ENCODE data around the gene TRERF1.

TRERF1 gene

DNA sequence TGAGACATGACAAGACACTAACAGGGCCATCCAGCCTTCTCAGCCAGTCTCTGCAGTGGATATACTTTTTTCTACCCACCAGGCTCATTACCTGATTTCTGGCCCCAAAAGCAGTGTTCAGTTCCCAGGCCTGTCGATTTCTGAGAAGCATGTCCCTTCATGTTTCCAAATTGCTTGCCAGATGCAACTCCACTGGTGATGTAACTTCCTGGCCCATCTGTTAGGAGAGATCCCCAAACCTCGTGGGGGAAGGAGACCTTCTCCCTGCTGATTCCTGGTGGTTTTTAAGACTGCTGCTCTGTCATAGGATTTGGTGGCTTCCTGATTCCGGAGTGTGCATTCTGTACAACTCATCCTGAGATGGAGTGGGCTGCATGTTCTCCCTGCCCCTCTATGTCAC lies 202.4 kb downstream of the TRERF1 start:
- DNase-seq (ENCODE audit: low read depth): no peak

DNA sequence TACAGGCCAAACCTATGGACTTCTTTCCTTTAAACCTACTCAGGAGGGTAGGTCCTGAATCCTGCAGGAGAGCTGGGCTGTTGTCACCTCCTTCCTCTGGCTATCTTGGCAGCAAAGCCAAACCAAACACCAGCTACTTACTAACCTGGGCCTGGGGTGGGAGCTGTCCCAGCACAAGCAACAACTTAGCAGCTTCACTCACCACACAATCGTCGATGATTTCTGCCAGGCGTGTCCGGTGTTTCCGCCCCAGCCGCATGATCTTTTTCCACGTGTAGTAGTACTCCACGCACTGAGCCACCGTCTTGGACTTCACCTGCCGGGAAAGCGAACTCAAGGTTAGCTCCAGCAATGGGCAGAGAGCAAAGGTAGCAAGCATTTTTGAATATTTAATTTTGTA lies 208.7 kb downstream of the TRERF1 start:
- DNase-seq (ENCODE audit: low read depth): no peak

DNA sequence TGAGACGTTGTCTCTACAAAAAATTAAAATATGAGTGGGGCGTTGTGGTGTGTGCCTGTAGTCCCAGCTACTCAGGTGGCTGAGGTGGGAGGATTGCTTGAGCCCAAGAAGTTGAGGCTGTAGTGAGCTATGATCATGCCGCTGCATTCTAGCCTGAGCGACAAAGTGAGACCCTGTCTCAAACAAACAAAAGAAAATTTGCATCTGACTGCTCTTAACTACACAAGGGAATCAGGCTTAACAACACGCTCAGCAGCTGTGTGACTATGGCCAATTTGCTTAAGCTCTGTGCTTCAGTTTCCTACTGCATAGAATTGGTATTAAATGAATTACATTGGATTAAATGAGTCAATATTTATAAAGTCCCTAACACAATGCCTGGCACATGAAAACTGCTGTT lies 209.8 kb downstream of the TRERF1 start:
- no peak for DNase-seq (ENCODE audit: low read depth)

GRCh38 chr6:42239736-42240375 lies 211.9 kb downstream of the TRERF1 start:
- DNase-seq (ENCODE audit: low read depth): no peak

DNA sequence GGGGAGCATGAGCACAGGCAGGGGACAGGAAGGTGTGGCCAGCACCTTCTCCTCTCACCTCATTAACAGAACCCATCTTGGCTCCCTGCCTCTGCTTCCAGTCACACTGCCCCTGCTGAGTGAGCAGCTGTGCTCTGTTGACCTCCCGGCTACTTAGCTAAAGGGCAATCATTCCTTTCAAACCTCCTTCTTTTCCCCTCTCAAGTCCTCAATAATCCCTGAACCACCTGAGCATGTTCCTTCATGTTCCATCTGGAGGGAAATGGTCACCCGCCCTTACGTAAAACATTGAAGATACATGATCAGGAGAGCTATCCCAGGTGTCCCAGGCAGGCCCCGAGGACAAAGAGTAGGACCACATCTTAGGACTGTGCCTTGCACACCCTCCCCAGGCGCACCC lies 212.4 kb downstream of the TRERF1 start:
- DNase-seq (ENCODE audit: low read depth): no peak

DNA sequence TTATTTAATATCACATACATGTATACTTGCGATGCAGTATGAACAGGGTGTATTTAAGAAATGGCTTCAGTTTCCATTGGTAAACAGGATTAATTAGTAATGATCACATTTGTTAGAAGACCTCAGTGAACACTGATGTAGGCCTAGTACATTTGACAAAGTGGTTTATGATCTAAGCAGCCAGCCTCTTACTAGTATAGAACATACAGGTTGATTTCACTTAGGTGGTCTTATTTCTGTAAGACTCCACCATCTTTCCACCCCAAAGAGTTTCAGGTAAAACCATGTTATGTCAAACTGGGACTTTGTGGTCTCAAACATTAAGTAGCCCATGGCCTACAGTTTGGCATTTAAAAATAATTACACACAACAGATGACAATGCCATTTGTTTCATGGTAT lies 213.9 kb downstream of the TRERF1 start:
- no peak for DNase-seq (ENCODE audit: low read depth)

DNA sequence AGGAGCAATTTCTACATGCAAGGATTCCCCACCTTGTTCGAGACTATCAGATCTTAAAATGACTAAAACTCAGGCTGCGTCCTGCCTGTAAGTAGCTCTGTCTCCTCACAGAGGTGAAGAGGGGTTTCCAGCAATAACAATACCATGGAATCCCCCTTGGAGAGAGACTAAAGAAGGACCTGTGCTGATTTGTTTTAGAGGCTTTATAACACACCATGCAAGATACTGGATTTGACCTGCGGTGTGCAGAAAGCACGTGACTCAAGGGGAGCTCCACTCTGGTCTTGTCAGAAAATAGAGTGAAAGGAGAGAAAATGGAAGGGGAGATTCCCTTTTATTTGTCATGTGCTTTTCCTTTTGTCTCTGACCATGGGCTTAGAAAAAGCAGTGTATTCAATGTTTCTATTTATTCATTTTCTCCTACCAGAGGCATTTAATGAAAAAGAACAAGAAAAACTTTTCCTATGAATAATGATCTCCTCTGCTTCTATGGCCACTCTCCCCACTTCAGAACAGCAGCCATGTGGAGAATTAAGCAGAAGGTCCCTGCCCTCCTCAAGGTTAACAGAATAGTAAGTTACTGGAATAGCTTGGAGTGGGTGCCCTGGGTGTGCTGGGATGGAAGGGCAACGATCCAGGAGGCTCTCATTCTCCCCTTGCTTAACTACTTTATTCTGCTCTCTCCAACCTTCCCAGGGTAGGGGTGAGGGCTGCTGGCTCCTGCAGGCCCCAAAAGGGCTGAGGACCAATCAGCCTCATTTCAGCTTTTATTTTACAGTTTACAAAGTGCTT lies 214.8 kb downstream of the TRERF1 start:
- DNase-seq (ENCODE audit: low read depth): no peak

- no peak for DNase-seq (ENCODE audit: low read depth)
Measured at GRCh38 chr6:42236030-42236429, 215.7 kb downstream of the TRERF1 start.

GRCh38 chr6:42232035-42232434 lies 219.7 kb downstream of the TRERF1 start:
- no peak for DNase-seq (ENCODE audit: low read depth)

DNA sequence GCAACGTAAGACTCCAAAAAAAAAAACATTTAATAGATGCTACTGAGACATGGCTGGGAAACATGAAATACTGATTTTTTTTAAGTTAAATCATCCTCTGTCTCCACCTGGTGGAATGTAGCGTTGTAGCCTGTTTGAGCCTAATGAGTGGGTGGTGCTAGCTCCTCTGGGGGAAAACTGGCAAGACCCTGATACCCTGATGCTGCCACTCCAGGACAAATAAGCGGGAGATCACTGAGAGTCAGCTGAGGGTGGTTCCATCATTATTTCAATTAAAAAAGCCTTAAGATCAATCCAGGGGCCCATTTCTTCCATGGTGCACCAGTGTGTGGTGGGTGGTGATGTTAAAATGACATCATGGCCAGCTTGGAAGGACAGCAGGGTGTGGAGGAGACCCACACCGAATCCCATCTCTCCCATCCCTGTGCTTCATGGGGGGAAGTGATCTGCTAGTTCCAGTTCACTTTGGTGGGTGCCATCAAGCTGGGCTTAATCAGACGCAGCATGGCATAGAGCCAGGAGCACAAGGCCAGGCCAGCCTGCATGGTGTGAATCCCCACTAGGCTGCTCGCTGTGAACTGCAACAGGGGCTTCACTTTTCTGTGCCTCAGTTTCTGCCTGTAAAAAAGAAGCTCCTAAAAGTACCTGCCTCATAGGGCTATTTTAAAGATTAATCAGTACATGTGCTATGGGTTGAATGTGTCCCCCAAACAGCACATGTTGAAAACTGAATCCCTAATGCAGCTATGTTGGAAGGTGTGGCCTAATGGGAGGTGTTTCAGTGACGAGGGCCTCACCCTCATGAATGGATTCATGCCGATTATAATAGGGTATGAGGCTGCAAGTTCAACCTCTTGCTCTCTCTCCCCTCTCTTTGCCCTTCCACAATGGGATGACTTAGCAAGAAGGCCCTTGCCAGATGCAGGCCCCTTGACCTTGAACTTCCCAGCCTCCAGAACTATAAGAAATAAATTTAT lies 221.1 kb downstream of the TRERF1 start:
- no peak for DNase-seq (ENCODE audit: low read depth)

DNA sequence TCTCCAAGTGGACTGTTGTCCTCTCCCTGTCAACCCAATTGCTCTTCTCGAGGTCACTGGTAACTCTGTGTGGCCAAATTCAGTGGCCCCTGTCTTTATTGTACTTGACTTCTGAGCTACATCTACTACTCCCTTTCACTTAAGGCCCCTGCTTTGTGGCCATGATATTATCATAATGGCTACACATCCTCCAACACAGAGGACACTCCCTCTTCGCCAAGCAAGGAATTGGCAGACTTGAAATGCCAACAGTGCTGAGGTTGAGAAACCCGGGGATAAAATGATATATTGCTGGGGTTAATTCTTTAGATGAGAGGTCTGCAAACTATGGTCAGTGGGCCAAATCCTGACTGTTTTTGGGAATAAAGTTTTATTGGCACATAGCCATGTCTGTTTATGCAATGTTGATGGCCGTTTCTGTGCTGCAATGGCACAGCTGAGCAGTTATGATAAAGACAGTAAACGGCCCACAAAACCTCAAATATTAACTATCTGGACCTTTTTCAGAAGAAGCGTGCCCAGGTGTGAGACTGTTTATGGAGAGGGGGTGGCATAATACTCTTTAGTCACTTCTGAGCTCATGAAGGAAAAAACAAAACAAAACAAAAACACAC lies 222.1 kb downstream of the TRERF1 start:
- DNase-seq (ENCODE audit: low read depth): no peak

DNA sequence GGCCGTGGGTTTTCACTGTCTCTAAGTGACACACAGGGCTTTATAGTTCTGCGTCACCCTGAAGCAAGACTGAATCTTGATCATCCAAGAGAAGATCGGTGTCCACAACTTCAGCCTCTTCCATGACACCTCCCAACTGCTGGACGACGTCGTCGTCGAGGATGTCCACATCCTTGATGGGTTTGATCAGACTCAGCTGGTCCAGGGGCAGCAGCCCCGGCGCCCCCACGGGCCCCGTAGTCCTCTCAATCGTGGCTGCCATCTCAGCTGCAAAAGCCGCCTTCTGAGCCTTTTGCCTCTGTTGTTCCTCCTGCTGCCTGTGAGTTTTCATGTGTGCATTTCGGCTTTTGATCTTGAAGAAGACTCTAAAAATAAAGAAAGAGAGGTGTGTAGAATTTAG lies 223.4 kb downstream of the TRERF1 start:
- no peak for DNase-seq (ENCODE audit: low read depth)

GRCh38 chr6:42227173-42227850 lies 224.4 kb downstream of the TRERF1 start:
- no peak for DNase-seq (ENCODE audit: low read depth)

GRCh38 chr6:42226645-42227143 lies 225.0 kb downstream of the TRERF1 start:
- no peak for DNase-seq (ENCODE audit: low read depth)

GRCh38 chr6:42226161-42226611 lies 225.5 kb downstream of the TRERF1 start:
- no peak for DNase-seq (ENCODE audit: low read depth)

- no peak for DNase-seq (ENCODE audit: low read depth)
Measured at GRCh38 chr6:42225419-42225818, 226.3 kb downstream of the TRERF1 start.

- no peak for DNase-seq (ENCODE audit: low read depth)
Measured at GRCh38 chr6:42225029-42225339, 226.7 kb downstream of the TRERF1 start.

DNA sequence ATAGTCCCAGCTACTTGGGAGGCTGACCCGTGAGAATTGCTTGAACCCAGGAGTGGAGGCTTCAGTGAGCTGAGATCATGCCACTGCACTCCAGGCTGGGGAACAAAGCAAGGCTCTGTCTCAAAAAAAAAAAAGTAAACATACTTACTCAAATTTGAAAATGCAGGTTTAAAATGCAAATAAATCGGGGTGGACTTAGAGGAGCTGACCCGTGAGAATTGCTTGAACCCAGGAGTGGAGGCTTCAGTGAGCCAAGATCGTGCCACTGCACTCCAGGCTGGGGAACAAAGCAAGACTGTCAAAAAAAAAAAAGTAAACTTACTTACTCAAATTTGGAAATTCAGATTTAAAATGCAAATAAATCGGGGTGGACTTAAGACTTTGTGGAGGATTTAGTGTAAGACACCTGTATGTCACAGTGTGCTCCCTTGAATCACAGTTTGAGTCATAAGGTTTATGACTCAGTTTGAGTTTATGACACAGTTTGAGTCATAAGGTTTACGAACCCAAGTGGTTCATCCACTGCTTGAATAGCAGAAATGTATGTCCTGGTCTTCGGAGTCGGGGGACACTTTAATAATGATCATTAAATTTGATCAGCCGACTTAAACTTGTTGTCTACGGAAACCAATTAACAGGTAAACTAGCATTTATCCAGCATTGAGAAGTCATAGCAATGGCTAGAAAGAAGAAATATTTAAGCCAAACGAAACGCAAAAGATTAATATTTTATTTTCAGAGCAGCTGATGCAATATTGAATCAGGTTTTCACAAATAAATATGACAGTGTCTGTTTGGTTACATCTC lies 227.3 kb downstream of the TRERF1 start:
- no peak for DNase-seq (ENCODE audit: low read depth)

DNA sequence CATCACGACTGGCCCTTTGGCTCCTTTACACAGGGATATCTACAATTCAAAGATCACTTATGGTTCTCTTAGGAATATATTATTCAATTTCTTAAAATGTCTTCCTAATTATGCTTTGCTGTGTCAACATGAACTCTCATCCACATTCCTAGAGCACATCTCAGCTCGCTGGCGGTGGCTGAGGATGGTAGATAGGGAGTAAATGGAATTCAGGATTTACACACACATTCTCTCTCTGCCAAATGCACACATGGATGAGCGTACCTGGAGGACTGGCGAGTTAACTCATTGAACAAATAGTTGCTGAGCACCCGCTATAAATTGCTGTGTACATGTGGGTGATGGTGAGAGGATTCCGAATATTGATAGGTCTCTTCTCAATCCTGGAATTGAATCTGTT lies 229.3 kb downstream of the TRERF1 start:
- no peak for DNase-seq (ENCODE audit: low read depth)

DNA sequence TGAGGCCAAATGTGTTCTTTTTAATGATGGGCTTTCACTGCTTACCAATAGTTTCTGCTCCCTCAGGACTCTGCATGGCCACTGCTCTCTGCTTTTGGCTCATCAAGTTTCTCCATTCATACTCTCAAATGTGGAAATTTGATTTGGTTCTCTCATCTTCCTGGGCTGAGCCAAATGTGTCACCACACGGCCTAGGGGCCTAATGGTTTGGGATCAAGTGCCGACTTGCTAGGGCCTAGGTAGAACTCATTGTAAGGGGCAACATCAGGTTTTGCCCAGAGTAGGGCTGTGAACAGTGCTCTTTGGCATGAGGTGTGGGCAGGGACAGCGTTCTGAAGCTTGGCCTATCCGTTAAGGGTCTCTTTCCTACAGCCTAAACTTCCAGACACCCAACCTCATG lies 230.2 kb downstream of the TRERF1 start:
- no peak for DNase-seq (ENCODE audit: low read depth)

- no peak for DNase-seq (ENCODE audit: low read depth)
Measured at GRCh38 chr6:42220807-42221206, 230.9 kb downstream of the TRERF1 start.

Data from activated T-helper 1 cell treated with Interleukin-2 at 50 U/mL for 16 hours (primary cell).